Right lobe of liver (tissue), 6 donors: Measurements from ENCODE around the gene LAMC2. TPM values are rescaled to one million over a fixed set of nuclear protein-coding genes. Genes with fewer than 3 reads are reported as not detected.

Experiments
- ATAC-seq, 4 donors: fragments of 200-7000 bp; cut with Tn5 transposase; one replicate each; pipeline ENCODE4 v1.9.1; 2020; ENCODE audit warnings: mild to moderate bottlenecking in 4 of 4, moderate library complexity in 4 of 4
- DNase-seq, 3 donors: peaks; one replicate each; pipeline ENCODE4 v3.0.0-alpha.2; 2020
- H3K27ac ChIP-seq, 3 donors: fragments of 200-600 bp; one replicate each; pipeline ENCODE4 v1.8.0; 2022
- H3K27me3 ChIP-seq, 2 donors: fragments of 200-600 bp; one replicate each; pipeline ENCODE4 v1.8.0; 2022
- H3K36me3 ChIP-seq, 4 donors: fragments of 200-600 bp; sonication (generic) in 1 of 4; one replicate each; pipeline versions ENCODE4 v1.5.1 to v1.8.0; 2017 to 2022; ENCODE audit warnings: control low read depth in 1 of 4
- H3K4me1 ChIP-seq, 4 donors: fragments of 200-600 bp; sonication (generic) in 1 of 4; one replicate each; pipeline versions ENCODE4 v1.5.1 to v1.8.0; 2017 to 2022; ENCODE audit warnings: control low read depth in 1 of 4
- H3K4me3 ChIP-seq, 3 donors: fragments of 200-600 bp; one replicate each; pipeline ENCODE4 v1.8.0; 2022
- H3K9me3 ChIP-seq, 4 donors: fragments of 200-600 bp; sonication (generic) in 1 of 4; one replicate each; pipeline versions ENCODE4 v1.5.1 to v1.8.0; 2017 to 2022; ENCODE audit warnings: control low read depth in 1 of 4
- CTCF ChIP-seq, 4 donors: fragments of 200-600 bp in 3 of 4; fragments of 450-650 bp in 1 of 4; IDR thresholded peaks; one replicate each; pipeline versions ENCODE4 v1.5.1 to v1.8.0; 2016 to 2022; ENCODE audit warnings: antibody characterized with exemption in 4 of 4, mild to moderate bottlenecking in 2 of 4
- POLR2A ChIP-seq: fragments of 450-650 bp; IDR thresholded peaks from one replicate; pipeline ENCODE4 v1.6.1; 2017; ENCODE audit warnings: antibody characterized with exemption, mild to moderate bottlenecking
- WGBS: methylation state at CpG from one replicate; pipeline ENCODE4 v1.1.6; 2018; ENCODE audit warnings: low coverage, low lambda C conversion rate; ENCODE audit not compliant: insufficient coverage; ENCODE audit errors: missing lambda C conversion rate; 5-methylcytosine and 5-hydroxymethylcytosine counted together
- intact Hi-C, 2 donors: fragments of 100-400 bp; cut with DNase I; formaldehyde crosslinking; loops; one replicate each; pipeline versions ENCODE4 v1.11.2 to v1.14.1; 2022
- total RNA-seq, 6 experiments: library from RNA; depleted of rRNA in 2 of 6; stranded (reverse); fragments of >200 nt in 2 of 6; fragmentation: NEBNext Ultra II Directional in 3 of 6; extraction: Animal tissue kit (Norgen Biotek cat#: 25700) in 3 of 6; gene quantifications; one replicate each; pipeline versions ENCODE4 v1.1.0 to v1.2.4, GENCODE V29; 2016 to 2023
- donor health status: DM: no; HTN: yes; CAD: no.
- donor health status: DM: no; HTN: no; CAD: no.
- donor health status: DM: no; HTN: no; CAD: no.
- donor health status: DM: no; HTN: yes; CAD: no.
- donor health status: DM: no; HTN: yes; CAD: no.

The LAMC2 gene
- total RNA-seq, 6 experiments from 2014 or later = 0.17 to 1.5 (median 0.49) TPM

- Histone ChIP-seq H3K27ac (no peak overlapping the region), H3K4me1 (peaks cover 0 to 5% (median 0%) of the 10 kb centered on the region in 4 donors), H3K9me3 (no peaks in the 10 kb centered on the region), H3K36me3 (no peaks in the 10 kb centered on the region), H3K27me3 (no peaks in the 10 kb centered on the region), H3K4me3 (peak overlapping the region in 1 of 3 donors; percentile 14)
- ATAC-seq = peak; percentile 66 to 81 (median 76)
- no peak for DNase-seq
- intact Hi-C loops = no loop called here
- 28% methylated on average over 12 of the region's 15 CpGs for WGBS
- TF ChIP-seq CTCF (IDR thresholded peaks at IDR 0.05) = peak; percentile 52 to 58 (median 56)
- TF ChIP-seq POLR2A = no peak
Measured at GRCh38 chr1:183234660-183235476, 48.8 kb downstream of the LAMC2 start.

- Histone ChIP-seq H3K4me3 (no peak overlapping the region), H3K4me1 (peaks cover 0 to 5% (median 0%) of the 10 kb centered on the region in 4 donors), H3K9me3 (no peaks in the 10 kb centered on the region), H3K27ac (no peak overlapping the region), H3K27me3 (no peaks in the 10 kb centered on the region), H3K36me3 (no peaks in the 10 kb centered on the region)
- intact Hi-C loops = no loop called here
- DNase-seq = no peak
- WGBS = 75% methylated on average over 13 of the region's 14 CpGs
- TF ChIP-seq CTCF (IDR thresholded peaks at IDR 0.05) = no peak
- no peak for TF ChIP-seq POLR2A
- ATAC-seq = no peak
Measured at GRCh38 chr1:183235503-183235902, 49.4 kb downstream of the LAMC2 start.

GRCh38 chr1:183236158-183236725 lies 50.2 kb downstream of the LAMC2 start:
- Histone ChIP-seq H3K9me3 (no peaks in the 10 kb centered on the region), H3K27me3 (no peaks in the 10 kb centered on the region), H3K36me3 (no peaks in the 10 kb centered on the region), H3K27ac (no peak overlapping the region), H3K4me1 (peaks cover 0 to 5% (median 0%) of the 10 kb centered on the region in 4 donors), H3K4me3 (no peak overlapping the region)
- intact Hi-C loops = no loop called here
- 96% methylated on average over 5 of the region's 6 CpGs for WGBS
- DNase-seq (no peak), ATAC-seq (no peak)
- no peak for TF ChIP-seq CTCF (IDR thresholded peaks at IDR 0.05)
- TF ChIP-seq POLR2A = no peak

GRCh38 chr1:183237046-183237445 lies 51.0 kb downstream of the LAMC2 start:
- H3K27me3 ChIP-seq = no peaks in the 10 kb centered on the region
- ATAC-seq (no peak), DNase-seq (no peak)
- no peaks in the 10 kb centered on the region for H3K36me3 ChIP-seq
- no peak overlapping the region for H3K27ac ChIP-seq
- H3K4me3 ChIP-seq = no peak overlapping the region
- TF ChIP-seq POLR2A (no peak), CTCF (IDR thresholded peaks at IDR 0.05) (no peak)
- WGBS = no CpG with 5 or more reads among the region's 2 CpGs
- H3K4me1 ChIP-seq = no peaks in the 10 kb centered on the region
- H3K9me3 ChIP-seq = no peaks in the 10 kb centered on the region
- intact Hi-C loops = no loop called here
